ENCODE measurements around the gene MAPKAPK3.

GRCh38 chr3:50660386-50660785, 43.4 kb downstream of the MAPKAPK3 start:
- no peak for TF ChIP-seq CTCF (IDR thresholded peaks at IDR 0.05)
- TF ChIP-seq POLR2AphosphoS5 (IDR thresholded peaks at IDR 0.05; ENCODE audit: insufficient read depth in 1 of 2, low read depth in 1 of 2): no peak
- TF ChIP-seq POLR2A (IDR thresholded peaks at IDR 0.05): no peak

All from vagina (tissue), 2 donors.